DMS79 (cell line): ENCODE measurements around the gene DMXL1.
"Not testable (repeated sequence)": the region's sequence is repeated elsewhere in the genome, so short reads cannot be mapped to it uniquely, and the experiment has no call there.

Source experiments
- DNase-seq: peaks from one replicate; lab custom pipeline; 2025; lab: John Stamatoyannopoulos, UW

Gene DMXL1

DNA sequence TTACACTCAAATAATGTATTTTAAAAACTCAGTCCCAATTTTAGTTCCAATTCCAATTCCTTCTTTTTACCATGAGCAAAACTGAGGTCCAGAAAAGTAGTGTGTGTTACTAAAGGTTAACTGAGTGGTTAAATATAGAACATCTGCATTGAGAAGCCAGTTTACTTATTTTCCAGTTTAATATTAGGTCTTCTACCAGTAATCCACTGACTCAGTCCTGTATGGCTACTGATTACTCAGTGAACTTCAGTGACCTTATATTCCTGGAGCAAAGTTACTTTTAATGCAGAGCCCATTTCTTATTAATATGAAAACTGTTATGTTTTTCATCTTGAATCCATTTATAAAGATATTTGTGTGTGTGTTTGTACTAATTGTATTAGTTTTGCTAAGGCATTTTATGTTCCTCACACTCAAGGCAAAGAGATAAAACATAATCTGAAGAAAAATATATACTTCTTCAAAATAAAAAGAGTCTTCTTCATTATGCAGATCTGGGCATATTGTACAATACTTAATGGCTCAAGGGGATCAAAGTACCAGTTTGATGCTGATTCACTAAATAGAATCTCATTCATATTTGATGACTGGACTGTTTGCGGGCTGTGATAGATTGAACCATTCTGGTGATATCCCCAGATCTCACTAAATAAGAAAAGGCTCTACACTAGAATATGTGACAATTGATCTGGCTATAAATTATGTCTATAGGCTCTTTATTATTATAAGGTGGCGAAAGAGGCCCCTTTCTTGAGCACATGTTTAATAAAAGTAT, 60.8 kb downstream of the DMXL1 start:
- DNase-seq = no peak

DNA sequence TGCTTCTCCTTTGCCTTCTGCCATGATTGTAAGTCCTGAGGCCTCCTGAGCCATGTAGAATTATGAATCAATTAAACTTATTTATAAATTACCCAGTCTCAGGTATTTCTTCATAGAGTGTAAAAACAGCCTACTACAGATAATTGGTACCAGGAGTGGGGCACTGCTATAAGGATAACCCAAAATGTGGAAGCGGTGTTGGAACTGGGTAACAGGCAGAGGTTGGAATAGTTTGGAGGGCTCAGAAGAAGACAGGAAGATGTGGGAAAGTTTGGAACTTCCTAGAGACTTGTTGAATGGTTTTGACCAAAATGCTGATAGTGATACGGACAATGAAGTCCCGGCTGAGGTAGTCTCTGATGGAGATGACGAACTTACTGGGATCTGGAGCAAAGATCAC, 64.9 kb downstream of the DMXL1 start:
- not testable (repeated sequence) for DNase-seq

DNA sequence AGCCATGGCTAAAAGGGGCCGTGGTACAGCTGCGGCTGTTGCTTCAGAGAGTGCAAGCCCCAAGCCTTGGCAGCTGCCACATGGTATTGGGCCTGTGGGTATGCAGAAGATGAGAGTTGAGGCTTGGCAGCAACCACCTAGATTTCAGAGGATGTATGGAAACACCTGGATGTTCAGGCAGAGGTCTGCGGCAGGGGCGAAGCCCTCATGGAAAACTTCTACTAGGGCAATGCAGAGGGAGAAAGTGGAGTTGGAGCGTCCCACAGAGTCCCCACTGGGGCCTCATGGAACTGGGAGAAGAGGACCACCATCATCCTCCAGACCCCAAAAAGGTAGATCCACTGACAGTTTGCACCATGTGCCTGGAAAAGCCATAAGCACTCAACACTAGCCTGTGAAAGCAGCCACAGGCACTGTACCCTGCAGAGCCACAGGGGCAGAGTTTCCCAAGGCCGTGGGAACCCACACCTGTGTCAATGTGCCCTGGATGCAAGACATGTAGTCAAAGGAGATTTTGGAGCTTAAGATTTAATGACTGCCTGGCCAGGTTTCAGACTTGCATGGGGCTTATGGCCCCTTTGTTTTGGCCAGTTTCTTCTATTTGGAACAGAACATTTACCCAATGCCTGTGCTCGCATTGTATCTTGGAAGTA, 65.9 kb downstream of the DMXL1 start:
- no peak for DNase-seq

DNA sequence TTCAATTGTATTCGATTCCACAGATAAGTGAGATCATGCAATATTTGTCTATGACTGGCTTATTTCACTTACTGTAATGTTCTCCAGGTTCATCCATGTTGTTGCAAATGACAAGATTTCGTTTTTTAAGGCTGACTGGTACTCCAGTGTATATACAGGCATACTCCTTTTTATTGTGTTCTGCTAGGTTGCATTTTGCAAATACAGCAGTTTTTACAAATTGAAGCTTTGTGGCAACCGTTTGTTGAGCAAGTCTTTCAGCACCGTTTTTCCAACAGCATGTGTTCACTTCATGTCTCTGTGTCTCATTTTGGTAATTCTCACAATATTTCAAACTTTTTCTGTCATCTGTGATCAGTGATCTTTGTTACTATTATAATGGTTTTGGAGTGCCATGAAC, 82.7 kb downstream of the DMXL1 start:
- no peak for DNase-seq

DNA sequence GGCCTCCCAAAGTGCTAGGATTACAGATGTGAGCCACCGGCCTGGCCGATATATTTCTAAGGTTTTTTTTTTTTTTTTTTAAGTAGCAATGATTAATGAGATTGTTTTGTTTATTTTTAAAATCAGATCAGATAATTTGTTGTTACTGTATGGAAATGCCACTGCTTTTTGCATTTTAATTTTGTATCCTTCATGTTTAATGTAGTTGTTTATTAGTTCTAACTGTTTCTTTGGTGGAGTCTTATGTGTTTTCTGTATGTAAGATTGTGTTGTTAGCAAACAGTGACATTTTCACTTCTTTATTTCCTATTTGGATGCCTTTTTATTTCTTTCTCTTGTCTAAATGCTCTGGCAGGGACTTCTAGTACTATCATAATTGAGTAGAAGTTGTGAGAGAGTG, 87.3 kb downstream of the DMXL1 start:
- DNase-seq = no peak

DNA sequence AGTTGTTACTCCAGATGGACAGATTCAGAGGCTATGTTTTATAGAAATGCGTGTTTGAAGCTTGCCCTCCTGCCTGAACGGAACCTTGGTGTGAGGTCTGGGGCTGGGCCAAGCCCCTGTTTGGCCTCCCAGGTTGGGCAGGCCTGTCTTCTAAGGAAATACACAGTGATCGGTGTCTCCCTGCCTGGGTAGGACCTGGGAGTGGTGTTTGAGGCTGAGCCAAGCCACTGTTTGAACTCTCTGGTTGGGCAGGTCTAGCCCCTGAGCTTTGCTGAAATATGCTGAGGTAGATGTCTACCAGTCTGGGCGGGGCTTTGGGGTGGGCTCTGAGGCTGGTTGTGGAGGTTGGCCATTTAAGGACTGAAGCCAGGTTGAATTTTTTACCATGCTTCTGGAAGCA, 90.5 kb downstream of the DMXL1 start:
- DNase-seq = no peak

DNA sequence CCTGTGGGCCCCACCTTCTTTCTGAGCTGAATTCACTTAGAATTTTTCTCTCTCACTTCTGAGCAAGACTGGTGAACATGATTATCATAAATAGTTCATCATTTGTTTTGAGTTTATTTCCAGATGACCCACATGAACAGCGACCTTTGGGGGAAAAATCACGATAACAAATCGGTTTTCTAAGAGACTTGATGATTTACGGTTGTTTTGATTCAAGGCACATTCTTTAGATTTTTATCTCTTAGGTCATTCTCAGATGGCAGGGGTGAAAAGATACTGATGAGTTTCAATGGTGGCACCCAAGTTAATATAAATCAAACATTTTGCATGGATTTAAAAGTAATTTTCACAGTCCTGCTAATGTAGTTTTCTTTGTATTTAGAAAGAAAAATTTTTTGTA, 95.1 kb downstream of the DMXL1 start:
- no peak for DNase-seq

DNA sequence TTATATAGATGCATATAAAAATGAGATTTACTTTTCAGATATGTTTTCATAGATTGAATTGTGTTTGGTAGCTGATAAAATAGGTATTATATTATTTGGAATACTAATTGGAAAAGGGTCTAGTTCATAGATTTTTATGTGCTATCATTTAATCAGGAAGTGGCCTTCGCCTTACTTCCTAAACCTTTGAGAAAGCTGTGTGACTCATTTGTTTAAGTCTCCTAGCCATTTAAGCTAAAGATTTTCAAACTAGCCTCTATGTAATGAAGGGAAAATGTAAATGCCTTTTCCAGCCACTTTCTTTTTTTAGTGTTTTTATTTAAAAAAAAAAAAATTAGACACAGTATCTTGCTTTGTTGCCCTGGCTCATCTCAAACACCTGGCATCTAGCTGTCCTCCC, 97.5 kb downstream of the DMXL1 start:
- no peak for DNase-seq

DNA sequence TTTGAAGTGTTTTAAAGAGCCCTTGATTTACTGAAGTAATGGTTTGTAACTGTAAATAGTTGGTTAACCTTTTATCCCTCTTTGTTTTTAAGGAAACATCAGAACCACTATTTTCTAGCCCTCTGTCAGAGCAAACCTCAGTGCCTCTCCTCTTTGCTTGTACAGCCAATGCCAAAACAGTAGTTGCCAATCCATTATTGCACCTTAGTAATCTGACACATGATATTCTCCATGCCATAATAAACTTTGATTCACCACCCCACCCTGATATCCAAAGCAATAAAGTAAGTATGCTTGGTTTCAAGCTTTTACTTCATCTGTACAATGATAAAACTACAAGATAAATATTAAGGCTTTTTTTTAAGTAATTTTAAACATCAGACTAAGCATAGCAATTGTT, 100.8 kb downstream of the DMXL1 start:
- no peak for DNase-seq

DNA sequence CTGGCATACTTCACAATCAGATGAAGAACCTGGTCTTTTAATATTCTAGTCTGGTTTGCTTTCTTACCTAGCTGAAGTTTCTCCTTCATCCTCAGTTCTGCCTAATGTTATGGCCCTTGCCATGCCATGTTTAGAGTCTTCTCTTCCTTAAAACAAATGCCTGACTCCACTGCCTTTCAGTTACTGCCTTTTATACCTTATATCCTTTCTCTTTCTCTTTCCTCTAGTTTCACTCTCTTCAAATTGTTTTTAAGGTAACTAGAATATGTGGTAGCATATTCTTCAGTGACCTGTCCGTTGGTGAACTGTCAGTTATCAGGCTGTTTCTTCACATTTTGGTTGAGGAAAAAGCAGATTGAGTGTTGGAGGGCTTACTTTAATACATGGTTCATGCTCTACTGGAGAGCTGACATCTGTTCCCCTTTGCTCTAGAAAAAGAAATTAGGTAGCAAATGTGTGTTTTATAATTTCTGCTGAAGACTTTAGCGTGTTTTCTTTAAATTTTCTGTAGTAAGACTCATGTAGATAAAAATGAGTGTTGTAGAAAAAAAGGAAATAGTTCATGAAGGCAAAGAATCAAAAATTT, 103.8 kb downstream of the DMXL1 start:
- no peak for DNase-seq

DNA sequence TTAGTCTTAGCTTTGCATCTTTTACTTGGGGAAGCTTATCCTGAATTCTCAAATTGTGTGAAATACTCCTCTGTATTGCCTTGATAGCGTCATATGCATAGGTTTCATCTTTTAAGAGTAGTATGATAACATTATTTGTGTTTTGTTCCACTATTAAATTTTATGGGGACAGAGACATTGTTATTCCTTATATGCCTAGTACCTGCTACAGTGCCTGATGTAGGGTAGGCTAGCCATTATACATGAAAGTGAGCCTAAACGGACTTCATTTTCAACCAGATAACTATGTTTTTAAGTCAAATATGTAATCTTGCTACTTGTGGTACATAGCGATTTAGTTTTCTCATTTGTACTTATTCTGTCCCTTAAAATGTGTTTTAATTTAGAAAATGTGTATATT, 105.9 kb downstream of the DMXL1 start:
- DNase-seq = no peak

DNA sequence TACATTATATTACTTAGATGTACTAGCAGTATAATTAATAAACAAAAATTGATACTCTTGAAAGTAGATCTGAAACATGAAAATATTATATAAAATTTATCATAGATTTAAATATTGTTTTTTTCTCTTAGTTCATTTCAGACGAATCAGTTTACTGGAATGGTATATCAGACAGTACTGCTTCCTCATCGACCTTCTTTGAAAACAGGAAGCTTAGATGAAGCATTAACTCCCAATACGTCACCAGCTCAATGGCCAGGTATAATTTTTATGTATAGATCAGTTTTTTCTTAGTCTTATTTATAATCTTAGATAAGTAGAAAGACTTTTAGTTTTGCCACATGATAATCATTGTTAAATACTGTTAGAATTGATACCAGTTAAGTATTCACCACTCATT, 106.3 kb downstream of the DMXL1 start:
- DNase-seq = no peak

DNA sequence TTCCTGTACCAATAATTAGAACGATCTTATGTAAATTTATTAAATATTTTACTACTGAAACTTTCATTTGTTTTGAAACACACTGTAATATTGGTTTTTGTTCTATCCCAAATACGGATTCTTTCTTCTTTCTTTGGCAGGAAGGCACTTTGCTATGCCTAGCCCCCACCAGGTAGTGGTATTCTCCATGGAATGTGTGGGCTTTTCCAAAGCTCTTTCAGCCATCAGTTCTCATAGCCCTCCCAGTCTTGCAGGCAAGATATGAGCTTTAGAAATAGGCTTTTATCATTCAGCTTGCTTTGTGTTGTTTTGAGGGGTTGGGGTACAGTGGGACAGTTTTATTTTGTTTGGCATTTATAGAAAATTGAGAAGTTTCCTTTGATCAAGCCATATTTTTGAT, 107.5 kb downstream of the DMXL1 start:
- no peak for DNase-seq

DNA sequence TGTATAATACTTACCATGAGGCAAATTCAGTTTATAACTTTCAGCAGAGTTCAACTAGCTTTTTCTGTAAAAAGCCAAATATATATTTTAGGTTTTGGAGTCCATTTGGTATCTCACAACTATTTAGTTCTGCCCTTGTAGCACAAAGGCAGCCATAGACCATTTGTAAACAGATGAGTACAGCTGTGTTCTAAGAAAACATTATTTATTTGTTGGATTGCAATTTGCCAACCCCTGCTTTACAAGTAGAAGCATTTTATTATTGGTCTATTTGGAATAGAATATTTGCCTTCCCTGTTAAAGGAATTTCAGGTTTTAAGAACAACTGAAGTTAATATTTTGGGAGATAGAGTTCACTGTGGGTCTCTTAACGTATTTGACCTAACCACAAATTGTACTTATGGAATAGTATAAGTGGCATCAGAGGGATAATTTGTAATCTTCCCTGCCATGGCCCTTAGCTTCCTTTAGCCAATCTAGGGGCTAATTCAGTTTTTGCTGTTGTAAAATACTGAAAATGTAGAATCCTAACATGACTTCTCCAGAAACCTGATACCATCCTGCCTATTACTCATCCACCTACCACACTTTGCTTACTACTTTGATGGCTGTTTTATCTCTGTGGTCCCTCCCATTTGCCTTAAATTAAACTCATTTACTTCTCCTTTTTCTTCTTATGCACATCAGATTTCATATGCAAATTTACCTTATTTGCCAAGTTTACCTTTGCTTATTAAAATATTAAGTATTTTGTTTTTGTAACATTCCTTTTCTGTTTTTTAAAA, 109.2 kb downstream of the DMXL1 start:
- no peak for DNase-seq

DNA sequence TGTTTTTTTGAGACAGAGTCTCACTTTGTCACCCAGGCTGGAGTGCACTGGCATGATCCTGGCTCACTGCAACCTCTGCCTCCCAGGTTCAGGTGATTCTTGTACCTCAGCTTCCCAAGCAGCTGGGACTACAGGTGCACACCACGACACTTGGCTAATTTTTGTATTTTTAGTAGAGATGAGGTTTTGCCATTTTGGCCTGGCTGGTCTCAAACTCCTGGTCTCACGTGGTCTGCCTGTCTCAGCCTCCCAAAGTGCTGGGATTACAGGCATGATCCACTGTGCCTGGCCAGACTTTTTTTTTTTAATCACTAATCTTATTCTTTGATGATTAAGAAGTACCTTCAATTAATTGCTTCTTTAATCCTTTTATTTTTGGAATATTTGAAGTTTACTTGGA, 114.6 kb downstream of the DMXL1 start:
- DNase-seq = not testable (repeated sequence)

DNA sequence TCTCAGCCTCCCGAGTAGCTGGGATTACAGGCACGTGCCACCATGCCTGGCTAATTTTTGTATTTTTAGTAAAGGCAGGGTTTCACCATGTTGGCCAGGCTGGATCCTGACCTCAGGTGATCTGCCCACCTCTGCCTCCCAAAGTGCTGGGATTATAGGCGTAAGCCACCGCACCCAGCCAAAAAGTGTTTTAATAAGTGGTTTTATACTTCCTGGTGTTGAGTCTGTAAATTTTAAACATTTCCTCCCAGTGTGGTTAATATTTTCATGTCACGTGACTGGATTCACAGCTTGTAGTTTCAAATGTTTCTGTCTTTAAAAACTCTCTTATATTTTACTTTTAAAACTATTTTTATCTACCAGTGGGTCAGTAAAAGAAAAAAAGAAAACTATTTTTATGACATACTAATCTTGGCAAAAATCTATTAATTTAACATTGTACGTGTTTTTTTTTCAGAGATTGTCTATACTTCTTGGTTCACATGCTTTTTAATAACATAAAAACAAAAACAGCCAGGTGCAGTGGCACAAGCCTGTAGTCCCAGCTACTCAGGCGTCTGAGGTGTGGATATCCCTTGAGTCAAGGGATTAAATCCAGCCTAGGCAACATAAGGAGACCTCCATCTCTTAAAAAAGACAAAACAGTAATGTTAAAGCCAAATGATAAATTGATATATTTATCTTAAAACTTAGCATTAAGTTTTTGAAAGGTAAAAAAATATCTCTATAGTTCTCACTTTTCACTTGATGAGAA, 117.1 kb downstream of the DMXL1 start:
- DNase-seq = no peak

DNA sequence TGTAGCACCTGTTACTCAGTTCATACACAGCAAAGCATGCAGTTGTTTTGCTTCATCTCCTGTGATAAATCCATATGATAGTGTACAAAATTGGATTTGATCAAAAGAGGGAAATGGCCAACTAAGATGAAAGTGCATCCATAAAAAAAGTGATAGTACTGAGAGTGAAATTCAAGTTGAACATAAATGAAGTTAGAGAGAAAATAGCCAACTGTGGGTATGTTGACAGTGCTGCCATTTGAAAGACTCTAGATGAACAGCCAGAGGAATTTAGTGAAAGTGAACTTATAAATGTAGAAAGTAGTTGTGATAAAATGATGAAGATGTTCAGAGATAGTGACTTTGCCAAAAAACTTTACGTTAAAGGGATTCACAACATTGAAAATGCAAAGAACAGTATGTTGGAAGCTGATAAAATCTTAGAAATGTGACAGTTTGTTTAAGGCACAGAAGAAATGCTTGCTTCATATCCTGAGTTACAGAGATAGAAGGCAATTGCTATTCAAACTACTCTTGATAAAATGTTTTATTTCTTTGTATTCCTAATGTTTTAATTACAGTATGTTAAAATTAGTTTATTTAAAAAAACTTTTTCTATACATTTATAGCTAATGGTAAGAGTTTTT, 119.7 kb downstream of the DMXL1 start:
- no peak for DNase-seq

DNA sequence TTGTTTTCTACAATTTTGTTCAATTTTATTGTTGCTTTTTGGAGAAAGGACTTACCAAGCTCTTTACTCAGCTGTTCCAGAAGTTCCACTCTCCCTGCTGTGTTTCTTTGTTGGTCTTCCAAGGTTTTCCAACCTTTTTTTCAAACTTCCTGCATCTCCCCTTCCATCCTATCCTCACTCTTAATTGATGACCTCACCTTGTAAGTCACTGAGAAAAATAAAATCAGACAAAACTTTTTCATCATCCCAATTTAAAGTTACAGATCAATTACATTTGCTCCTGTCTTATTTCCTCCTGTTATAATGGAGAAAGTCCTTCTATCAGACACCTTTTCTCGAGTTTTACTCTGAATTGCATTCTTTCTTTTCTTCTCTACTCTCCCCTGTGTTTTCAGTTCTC, 121.1 kb downstream of the DMXL1 start:
- no peak for DNase-seq

DNA sequence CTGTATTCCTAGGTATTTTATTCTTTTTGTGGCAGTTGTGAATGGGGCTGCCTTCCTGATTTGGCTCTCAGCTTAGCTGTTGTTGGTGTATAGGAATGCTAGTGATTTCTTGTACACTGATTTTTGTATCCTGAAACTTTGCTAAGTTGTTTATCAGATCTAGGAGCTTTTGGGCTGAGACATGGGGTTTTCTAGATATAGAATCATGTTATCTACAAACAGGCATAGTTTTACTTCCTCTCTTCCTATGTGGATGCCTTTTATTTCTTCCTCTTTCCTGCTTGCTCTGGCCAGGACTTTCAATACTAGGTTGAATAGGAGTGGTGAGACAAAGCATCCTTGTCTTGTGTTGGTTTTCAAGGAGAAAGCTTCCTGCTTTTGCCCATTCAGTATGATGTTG, 129.9 kb downstream of the DMXL1 start:
- DNase-seq = no peak

DNA sequence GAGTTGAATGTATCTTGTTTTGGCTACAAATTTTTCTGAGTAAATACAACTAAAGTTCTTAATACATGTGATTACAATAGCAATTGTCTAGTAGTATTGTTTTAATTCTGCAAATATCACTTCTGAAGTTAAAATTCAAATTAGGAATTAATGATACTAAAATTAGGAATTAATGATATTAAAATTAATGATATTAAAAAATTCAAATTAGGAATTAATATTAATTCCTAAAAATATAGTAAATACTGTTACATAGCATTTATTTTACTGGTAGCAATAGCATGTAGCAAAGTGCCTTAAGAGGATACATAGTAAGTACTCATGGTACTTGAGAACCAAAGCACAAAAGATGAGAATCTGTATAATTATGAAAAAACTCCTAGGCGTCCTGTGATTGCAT, 136.2 kb downstream of the DMXL1 start:
- no peak for DNase-seq

DNA sequence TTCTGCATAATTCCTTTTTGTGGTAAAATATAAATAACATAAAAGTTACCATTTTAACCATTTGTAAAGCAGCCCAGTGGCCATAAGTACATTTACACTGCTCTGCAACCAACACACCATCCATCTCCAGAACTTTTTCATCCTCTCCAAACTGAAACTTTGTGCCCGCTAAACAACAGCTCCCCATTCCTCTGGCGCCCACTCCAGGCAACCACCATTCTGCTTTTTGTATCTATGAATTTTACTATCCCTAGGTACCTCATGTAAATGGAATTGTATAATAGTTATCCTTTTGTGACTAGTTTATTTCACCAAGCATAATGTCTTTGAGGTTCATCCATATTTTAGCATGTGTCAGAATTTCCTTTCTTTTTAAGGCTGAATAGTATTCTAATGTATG, 141.1 kb downstream of the DMXL1 start:
- DNase-seq = no peak

DNA sequence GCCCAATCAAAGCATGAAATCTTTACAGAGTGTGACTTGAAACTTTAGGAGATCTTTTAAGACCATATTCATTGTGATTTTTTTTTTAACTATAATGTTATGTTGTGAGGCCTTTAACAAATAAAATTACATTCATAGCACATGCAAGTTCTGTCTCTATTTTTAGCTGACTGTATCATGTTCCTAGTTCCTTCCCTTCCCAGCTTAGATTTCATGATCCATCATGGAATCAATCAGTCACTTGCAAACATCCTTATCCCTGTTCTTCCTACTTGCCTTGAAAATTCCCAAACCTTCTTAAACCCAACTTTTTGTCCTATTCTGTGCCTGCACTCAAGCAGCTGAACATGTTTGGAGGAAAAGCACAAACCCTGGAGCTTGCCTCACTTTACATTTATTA, 141.8 kb downstream of the DMXL1 start:
- no peak for DNase-seq
